HG02588 (cell line): Measurements from ENCODE around the gene POFUT1.
"Not testable (repeated sequence)": the region's sequence is repeated elsewhere in the genome, so short reads cannot be mapped to it uniquely, and the experiment has no call there.

Source experiments
- ATAC-seq: cut with Tn5 transposase; IDR thresholded peaks from one replicate; pipeline ENCODE4 v1.9.1; 2021; ENCODE audit warnings: mild to moderate bottlenecking, moderate library complexity; ENCODE audit not compliant: unreplicated experiment

The POFUT1 gene

GRCh38 chr20:32188376-32189122 is 19.1 kb upstream of the POFUT1 start:
- ATAC-seq, result no peak

DNA sequence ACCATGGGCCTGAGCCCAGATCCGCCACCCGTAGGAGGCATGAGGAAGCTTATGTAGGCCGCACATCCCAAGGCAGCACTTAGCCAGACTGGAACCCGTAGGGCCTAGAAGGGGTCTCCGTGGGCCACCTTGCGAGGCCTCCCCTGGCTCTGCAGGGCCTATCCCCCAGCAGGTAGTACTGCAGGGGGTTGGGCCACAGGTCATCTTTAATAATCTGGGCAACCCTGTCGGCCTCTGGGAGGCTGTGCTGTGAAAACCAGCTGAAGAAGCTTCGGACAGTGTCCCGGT is 18.6 kb upstream of the POFUT1 start:
- ATAC-seq, result no peak

GRCh38 chr20:32189691-32190615 is 17.7 kb upstream of the POFUT1 start:
- ATAC-seq, result no peak

DNA sequence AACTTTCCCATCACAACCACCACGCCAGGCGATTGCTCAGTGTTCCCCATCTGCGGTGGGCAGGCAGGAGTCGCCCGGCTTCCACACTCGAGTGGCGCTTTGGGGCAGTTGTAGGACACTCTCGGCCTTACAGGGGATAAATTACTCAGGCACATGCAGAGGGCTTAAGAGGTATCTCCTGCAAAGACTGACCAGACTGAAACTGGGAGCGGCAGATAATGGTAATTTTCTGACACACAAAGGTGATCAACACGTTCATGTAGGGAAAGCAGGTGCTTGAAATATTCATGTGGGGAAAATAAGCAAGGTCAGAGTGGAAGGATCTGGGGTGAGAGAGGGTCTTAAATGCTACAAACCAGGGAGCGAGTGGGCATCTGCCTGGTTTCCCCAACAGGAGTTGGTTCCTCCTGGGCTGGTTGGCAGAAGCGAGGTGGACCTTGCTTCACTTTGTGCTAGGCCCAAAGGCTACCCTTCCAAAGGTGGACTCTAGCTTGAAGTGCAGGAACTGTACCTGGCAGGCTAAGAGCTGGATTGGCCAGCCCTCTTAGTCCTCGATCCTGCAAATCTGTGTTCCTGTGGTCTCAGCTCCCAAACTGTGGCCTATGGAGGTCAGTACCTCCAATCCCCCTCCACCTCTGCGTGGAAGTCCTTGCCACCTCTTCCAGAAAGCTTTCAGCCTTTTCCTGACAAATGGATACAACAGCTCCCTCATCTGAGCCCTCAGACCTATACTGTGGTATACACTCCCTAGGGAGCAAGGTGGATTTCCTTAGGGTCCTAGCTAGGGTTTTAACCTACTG is 16.9 kb upstream of the POFUT1 start:
- no peak for ATAC-seq

GRCh38 chr20:32191422-32191821 is 16.3 kb upstream of the POFUT1 start:
- no peak for ATAC-seq

DNA sequence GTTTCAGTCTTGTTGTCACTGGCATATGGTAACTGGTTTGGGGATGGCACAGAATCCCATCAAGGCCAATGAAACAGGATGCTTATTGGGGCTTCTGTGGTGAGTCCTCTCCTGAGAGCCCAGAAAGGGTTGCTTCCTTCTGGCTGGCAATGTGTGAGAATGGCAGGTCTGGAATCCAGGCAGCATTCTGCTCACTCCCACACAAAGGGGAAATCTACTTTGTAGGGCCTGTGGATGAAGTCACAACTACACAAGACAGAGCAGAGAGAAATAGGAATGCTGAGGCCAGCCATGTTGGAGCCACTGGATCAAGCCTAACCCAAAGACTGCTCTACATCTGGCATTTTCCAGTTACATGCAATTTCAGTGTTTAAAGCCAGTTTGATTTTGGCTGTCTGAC is 15.8 kb upstream of the POFUT1 start:
- ATAC-seq, result no peak

DNA sequence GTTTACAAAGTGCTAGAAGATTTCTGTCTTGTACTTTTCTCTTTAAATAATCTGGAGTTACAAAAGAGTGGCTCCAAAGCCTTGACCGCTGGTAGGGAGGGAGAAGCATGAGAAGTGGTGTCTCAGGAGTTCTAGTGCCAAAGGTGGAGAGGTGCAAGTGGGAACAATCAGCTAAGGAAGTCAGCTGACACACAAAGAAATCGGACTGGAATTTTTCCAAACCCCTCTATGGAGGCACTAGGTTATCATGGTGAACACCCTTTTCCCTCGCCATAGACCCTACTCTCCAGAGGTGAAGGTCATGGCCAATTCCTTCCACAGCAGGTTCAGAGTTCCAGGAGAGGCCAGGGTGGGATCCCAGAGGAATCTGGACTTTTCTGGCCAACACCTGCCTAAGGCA is 15.0 kb upstream of the POFUT1 start:
- no peak for ATAC-seq

- not testable (repeated sequence) for ATAC-seq
These were observed 14.3 kb upstream of the POFUT1 start for GRCh38 chr20:32193336-32193735.

DNA sequence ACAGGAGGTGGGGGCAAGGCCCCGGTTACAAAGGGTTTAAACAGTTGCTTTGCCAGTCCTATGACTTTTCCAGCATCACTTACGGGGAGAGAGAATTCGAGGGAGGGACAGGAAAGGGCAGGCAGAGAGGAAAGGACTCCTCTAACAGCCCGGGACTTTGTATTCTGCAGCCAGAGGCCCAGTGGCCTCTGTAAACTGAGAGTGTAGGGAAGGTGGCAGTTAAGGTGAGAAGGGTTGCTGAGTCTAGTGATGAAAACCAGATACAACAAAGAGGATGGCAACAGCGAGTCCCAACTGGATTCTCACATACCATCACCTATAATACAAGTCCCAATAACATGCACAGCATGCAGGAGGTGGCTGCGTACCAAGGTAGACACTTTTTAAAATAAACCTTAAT is 13.7 kb upstream of the POFUT1 start:
- ATAC-seq, result no peak

- ATAC-seq, result no peak
These were observed 12.1 kb upstream of the POFUT1 start for GRCh38 chr20:32195581-32195980.

- ATAC-seq, result not testable (repeated sequence)
These were observed 11.1 kb upstream of the POFUT1 start for GRCh38 chr20:32196613-32197012.

DNA sequence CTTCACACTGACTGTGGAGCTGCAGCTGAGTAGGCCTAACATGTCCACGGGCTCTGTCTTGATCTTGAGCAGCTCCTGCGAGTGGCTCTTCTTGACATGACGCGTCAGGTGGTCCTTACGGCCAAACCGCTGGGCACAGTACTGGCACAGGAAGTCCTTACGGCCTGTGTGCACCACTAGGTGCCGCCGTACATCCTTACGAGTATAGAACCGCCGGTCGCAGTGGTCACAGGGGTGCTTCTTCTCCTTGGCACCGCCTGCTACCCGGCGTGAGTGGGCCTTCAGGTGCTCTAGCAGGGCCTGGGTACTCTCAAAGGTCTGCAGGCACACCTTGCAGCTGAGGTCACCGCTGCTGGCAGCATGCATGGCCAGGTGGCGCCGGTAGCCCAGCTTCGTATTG is 10.5 kb upstream of the POFUT1 start:
- ATAC-seq, result not testable (repeated sequence)

GRCh38 chr20:32199006-32199405 is 8.7 kb upstream of the POFUT1 start:
- ATAC-seq, result no peak

DNA sequence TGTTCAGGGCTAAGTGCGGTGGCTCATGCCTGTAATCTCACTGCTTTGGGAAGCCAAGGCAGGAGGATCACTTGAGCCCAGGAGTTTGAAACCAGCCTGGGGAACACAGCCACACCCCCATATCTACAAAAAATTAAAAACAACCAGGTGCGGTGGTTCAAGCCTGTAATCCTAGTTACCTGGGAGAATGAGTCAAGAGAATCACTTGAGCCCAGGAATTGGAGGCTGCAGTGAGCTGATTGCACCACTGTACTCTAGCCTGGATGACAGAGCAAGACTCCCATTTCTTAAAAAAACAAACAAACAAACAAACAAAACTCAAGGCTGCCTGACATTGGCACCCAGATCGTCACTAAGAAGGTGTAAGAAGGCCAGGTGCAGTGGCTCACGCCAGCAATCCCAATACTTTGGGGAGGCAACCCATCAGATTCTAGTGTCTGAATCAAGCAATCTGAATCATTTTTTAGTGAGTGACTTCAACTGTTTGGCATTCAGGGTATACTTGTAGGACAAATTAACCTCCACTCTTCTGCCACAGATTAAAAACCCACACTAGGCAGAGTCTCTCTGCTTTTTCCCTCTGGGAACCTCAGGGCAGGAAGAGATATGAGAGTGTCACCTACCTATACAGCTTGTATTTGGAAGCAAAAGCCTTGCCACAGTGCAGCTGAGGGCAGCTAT is 6.2 kb upstream of the POFUT1 start:
- no peak for ATAC-seq

DNA sequence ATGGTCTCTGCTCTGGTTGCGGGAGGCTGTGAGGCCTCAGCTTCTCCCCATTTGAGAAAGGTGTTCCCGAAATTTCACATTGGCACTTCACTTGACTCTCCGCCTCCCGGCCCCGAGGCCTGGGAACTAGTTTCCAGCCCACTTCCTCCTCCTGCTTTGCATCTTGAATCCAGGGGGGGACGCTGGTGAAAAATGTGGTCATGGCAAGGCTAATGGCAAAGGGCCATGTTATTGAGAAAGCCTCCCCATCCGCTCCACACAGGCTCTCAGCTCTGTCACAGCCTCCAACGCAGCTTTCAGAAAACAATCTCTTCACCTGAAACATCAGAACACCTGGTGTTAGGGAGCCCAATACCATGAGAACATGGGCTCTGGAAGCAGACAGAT is 5.7 kb upstream of the POFUT1 start:
- ATAC-seq, result no peak

DNA sequence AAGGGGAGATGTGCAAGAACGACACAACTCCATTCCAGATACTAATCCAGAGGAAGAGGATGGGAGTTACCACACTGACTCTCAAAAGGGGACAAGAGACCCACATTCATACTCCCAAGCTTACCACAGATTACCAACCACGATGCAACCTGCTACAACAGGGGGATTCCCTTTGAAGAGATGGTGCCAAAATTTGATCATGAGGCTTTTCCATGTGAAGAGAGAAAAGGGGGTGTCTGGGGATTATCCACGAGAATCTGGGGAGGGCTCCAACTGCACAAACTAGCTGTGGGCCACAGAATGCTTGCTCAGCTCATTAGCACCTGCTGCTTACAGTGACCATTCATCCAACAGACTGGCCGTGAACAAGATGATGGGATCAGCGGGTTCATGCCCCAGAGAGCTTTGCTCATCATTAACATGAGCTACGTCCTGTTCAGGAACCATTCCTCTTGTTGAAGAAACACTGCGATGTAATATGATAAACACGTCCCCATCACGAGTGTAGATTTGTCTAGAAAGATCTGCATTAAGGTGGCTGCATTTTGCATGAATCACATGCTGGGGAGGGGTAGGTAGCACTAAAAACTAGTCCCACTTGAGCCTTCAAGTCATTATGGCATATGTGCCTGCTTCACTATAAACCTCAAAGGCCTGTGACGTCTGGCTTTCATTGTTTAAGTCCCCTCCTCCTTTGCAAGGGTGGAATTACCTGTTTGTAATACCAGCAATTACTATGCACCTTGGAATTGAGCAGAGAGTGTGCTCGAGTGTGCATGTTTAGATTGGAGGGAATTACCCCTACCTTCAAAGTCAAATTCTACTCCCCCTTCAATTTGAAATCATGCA is 4.1 kb upstream of the POFUT1 start:
- no peak for ATAC-seq

DNA sequence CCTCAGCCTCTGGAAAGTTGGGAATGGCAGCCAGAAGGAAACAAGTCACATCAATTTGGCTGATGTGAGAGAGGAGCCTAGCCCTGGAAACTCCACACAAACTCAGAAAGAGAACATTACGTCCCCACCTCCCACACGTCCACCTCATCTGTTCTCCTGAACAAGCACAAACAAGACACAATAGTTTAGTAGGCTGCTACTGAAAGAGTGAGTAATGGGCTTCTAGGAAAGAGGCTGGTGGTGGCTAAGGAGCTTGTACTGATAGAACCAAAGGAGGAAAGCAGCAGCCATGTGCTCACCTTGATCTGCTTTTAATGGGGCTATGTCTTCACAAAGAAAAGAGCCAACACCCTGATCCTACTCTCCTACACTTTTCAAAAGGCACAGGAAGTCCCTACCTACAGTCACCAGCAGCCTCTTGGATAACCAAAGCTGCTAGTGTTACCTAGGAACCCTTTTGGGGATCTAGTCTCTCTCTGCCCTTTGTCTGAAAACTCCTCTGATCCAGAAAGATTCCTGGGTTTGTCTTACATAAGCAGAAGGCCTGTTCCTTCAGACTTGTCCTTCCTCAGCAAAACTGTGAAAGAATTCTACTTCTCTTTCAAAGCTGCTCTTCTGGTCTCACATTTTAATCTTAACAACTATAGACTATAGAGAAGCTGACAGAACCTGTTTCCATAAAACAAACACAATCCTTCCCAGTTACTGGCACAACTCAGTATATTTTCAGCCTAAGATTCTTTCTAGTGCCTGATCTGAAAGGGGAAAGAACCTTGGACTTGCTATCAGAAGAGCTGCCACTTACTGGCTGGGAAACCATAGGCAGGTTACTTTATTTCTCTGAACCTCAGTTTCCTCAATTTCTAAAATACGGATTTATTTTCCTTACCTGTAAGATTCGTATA is 3.2 kb upstream of the POFUT1 start:
- ATAC-seq, result no peak

- no peak for ATAC-seq
These were observed 2.4 kb upstream of the POFUT1 start for GRCh38 chr20:32205110-32205842.
